Glutamatergic neuron (in vitro differentiated cells): ENCODE data around the gene ZNF581. TPM values are rescaled to one million over a fixed set of nuclear protein-coding genes. Genes with fewer than 3 reads are reported as not detected.

Experiments
- DNase-seq: peaks from one replicate; pipeline ENCODE4 v3.0.0; 2022
- H3K27ac Mint-ChIP-seq: one replicate; pipeline ENCODE4 v1.8.0; 2020; ENCODE audit warnings: mild to moderate bottlenecking, mixed read lengths, inconsistent platforms; ENCODE audit not compliant: unreplicated experiment
- H3K27me3 Mint-ChIP-seq: one replicate; pipeline ENCODE4 v1.8.0; 2020; ENCODE audit warnings: mild to moderate bottlenecking, moderate library complexity, mixed read lengths, inconsistent platforms; ENCODE audit not compliant: unreplicated experiment
- H3K36me3 Mint-ChIP-seq: one replicate; pipeline ENCODE4 v1.8.0; 2020; ENCODE audit warnings: mild to moderate bottlenecking, mixed read lengths, inconsistent platforms; ENCODE audit not compliant: unreplicated experiment
- H3K4me1 Mint-ChIP-seq: one replicate; pipeline ENCODE4 v1.8.0; 2020; ENCODE audit warnings: mild to moderate bottlenecking, low read depth, mixed read lengths, inconsistent platforms; ENCODE audit not compliant: unreplicated experiment
- H3K4me3 Mint-ChIP-seq: one replicate; pipeline ENCODE4 v1.8.0; 2020; ENCODE audit warnings: mild to moderate bottlenecking, mixed read lengths, inconsistent platforms; ENCODE audit not compliant: unreplicated experiment
- H3K9me3 Mint-ChIP-seq: one replicate; pipeline ENCODE4 v1.8.0; 2020; ENCODE audit warnings: mild to moderate bottlenecking, moderate library complexity, mixed read lengths, inconsistent platforms; ENCODE audit not compliant: unreplicated experiment
- CTCF ChIP-seq: fragments of 200-600 bp; sonication (generic); IDR thresholded peaks from one replicate; pipeline ENCODE4 v1.5.0; 2021; ENCODE audit not compliant: partially characterized antibody, unreplicated experiment
- total RNA-seq: library from RNA; stranded (reverse); fragmentation: NEBNext Ultra II Directional; extraction: Animal tissue kit (Norgen Biotek cat#: 25700); gene quantifications from one replicate; pipeline ENCODE4 v1.2.1, GENCODE V29; 2021; ENCODE audit not compliant: unreplicated experiment

Gene ZNF581
- total RNA-seq, 1 donor from 2014 or later = 31.0 TPM

DNA sequence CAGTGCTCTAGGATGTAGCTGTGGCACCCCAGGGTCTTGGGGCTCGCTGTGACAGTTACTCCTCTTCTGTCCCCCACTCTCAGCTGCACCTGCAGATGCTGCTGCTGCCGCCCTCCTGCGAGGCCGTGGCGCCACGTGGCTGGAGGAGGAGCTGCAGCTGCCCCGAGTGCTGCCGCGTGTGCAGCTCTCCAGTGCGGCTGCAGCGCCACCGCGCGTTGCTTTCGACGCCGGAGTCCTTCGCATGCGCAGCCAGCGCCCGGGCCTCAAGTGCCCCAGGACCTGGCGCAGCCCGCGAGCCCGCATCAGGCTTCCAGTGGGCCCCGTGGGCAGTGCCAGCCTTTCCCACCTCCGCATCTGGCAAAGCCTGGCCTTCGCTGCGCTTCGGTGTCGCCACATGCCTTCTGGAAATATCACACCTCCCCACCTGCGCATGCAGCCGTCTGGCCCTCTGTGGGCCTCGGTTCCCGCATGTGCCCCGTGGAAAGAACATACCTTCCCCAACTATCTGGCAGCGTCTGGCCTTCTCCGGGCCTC, 3.3 kb upstream of the ZNF581 start:
- peak; percentile 56 for DNase-seq
- H3K4me1 Mint-ChIP-seq = peaks cover 30% of the 10 kb centered on the region
- peak overlapping the region; percentile 88 for H3K4me3 Mint-ChIP-seq
- peaks cover 18% of the 10 kb centered on the region for H3K9me3 Mint-ChIP-seq
- H3K27me3 Mint-ChIP-seq = peaks cover 16% of the 10 kb centered on the region
- peak overlapping the region; percentile 85 for H3K27ac Mint-ChIP-seq
- no peak for TF ChIP-seq CTCF
- no peaks in the 10 kb centered on the region for H3K36me3 Mint-ChIP-seq

DNA sequence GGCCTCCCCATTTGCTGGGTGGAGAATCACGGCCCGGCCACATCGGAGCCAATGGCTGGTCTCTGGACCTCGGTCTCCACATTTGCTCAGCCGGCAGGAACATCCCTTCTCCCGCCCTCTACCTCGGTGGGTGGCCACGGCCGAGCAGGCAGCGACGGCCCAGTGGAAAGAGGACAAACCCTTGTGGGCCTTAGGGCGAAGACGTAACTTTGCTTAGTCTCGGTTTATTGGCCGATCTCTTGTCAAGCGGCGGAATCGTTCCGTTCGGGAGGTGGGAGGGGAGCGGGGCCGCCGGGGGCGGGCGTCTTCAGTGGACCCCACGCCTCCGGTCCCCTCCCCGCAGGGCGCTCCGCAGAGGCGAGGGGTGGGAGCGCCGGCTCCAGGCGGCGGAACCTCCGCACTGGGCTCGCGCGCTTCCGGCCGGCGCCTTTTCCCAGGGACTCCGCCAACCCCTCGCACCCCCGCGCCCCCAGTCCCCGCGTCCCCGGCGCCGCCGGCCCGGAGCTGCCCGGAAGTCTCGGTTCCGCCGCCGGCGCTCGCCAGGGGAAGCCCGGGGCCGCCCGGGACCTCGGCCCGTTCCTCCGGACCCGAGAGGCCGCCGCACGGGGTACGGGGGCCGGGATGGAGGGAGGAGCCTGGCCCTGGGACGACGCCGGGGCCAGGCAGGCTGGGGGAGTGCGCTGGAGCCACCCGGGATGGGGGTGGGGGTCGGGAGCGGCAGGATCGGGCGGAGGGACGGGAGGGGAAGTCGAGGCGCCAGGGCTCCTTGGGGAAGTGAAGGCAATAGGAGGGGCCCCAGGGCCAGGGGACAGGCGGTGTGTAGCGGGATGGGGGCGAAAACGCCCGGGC, 2.6 kb upstream of the ZNF581 start, which contains the start of gene ZNF580:
TSS of gene ZNF580 (plus strand) at position 426 of the 849 bp plus-strand sequence. CDS start 1,507 bp downstream, outside the sequence.
- TF ChIP-seq CTCF = no peak
- Mint-ChIP-seq H3K4me1 (peaks cover 26% of the 10 kb centered on the region), H3K36me3 (no peaks in the 10 kb centered on the region), H3K4me3 (peak within 1 kb of the TSS; percentile 91), H3K9me3 (peaks cover 18% of the 10 kb centered on the region), H3K27me3 (peaks cover 18% of the 10 kb centered on the region), H3K27ac (peak within 1 kb of the TSS; percentile 85)
- peak; percentile 72 for DNase-seq

GRCh38 chr19:55641426-55642152, 1.9 kb upstream of the ZNF581 start:
- DNase-seq = peak; percentile 30
- peaks cover 18% of the 10 kb centered on the region for H3K4me1 Mint-ChIP-seq
- no peak for TF ChIP-seq CTCF
- H3K27me3 Mint-ChIP-seq = peaks cover 13% of the 10 kb centered on the region
- peaks cover 18% of the 10 kb centered on the region for H3K9me3 Mint-ChIP-seq
- peak overlapping the region; percentile 91 for H3K4me3 Mint-ChIP-seq
- H3K36me3 Mint-ChIP-seq = no peaks in the 10 kb centered on the region
- H3K27ac Mint-ChIP-seq = peak overlapping the region; percentile 91

DNA sequence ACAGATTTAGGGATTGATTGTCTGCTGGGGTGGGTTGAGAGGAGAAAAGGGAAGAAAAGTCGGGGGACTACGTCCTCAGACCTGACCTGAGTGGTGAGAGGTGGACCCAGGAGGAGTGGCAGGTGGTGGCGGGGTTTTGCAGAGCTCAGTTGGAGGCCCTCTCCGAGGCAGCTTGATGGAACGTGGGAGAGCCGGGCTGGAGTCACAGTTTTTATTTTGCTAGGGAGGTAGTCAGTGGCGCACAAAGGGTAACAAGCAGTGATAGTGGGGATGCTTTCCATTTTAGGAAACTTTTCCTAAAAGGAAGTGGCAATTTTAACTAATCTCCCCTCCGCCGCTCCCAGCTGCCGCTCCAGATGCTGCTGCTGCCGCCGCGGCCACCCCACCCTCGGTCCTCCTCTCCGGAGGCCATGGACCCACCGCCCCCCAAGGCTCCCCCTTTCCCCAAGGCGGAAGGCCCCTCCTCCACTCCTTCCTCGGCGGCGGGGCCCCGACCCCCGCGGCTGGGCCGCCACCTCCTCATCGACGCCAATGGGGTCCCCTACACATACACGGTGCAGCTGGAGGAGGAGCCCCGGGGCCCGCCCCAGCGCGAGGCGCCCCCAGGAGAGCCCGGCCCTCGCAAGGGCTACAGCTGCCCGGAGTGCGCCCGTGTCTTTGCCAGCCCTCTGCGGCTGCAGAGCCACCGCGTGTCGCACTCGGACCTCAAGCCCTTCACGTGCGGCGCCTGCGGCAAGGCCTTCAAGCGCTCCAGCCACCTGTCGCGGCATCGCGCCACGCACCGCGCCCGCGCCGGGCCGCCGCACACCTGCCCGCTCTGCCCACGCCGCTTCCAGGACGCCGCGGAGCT, 1.1 kb upstream of the ZNF581 start:
- DNase-seq = peak; percentile 38
- H3K4me1 Mint-ChIP-seq = peaks cover 22% of the 10 kb centered on the region
- no peaks in the 10 kb centered on the region for H3K36me3 Mint-ChIP-seq

More for the DNA sequence above, 1.1 kb upstream of the ZNF581 start:
- Mint-ChIP-seq H3K9me3 (peaks cover 20% of the 10 kb centered on the region), H3K4me3 (peak overlapping the region; percentile 97), H3K27me3 (peaks cover 16% of the 10 kb centered on the region), H3K27ac (peak overlapping the region; percentile 91)
- TF ChIP-seq CTCF = no peak
